ENCODE data around the gene NUDCD2.

The NUDCD2 gene

GRCh38 chr5:163503106-163504078 is 43.5 kb upstream of the NUDCD2 start:
- DNase-seq = peak; percentile 84
- Histone ChIP-seq H2AK5ac (ENCODE audit: low read length, severe bottlenecking) (no peak overlapping the region), H3K4me2 (ENCODE audit: low read length, poor library complexity, severe bottlenecking) (peak overlapping the region; percentile 93), H2AFZ (ENCODE audit: low read depth, low read length) (peak overlapping the region; percentile 10), H3K4ac (ENCODE audit: low read depth in 1 of 2, low read length in 2 of 2) (peak overlapping the region in 1 of 2 experiments; percentile 51), H3K9me3 (ENCODE audit: control insufficient read depth, low read length) (no peaks in the 10 kb centered on the region), H3K4me3 (ENCODE audit: insufficient read depth in 1 of 2, low read depth in 1 of 2, low read length in 2 of 2) (peak overlapping the region; percentile 48 to 89), H2BK5ac (ENCODE audit: low read depth, low read length, poor library complexity, severe bottlenecking) (no peak overlapping the region), H3K36me3 (ENCODE audit: control insufficient read depth in 1 of 2, insufficient read depth in 2 of 2, low read depth in 1 of 2, low read length in 2 of 2) (peaks cover 0 to 2% of the 10 kb centered on the region in 2 experiments), H3K79me1 (replicated peaks; ENCODE audit: low read length, poor library complexity, severe bottlenecking) (no peaks in the 10 kb centered on the region), H2BK15ac (ENCODE audit: low read depth, poor library complexity, severe bottlenecking) (no peak overlapping the region), H2BK120ac (ENCODE audit: low read depth, low read length) (peak overlapping the region; percentile 19), H3K27me3 (ENCODE audit: control insufficient read depth in 1 of 2, insufficient read depth in 1 of 2, low read length in 2 of 2) (no peaks in the 10 kb centered on the region), H2BK12ac (ENCODE audit: low read length in 2 of 2) (no peak overlapping the region), H4K8ac (ENCODE audit: low read length) (no peak overlapping the region), H3K9ac (ENCODE audit: low read length) (peak overlapping the region; percentile 94), H3K14ac (ENCODE audit: low read length in 2 of 2) (no peak overlapping the region), H3K4me1 (ENCODE audit: control insufficient read depth, insufficient read depth, low read depth, low read length) (no peaks in the 10 kb centered on the region), H4K91ac (ENCODE audit: low read length) (no peak overlapping the region), H3K27ac (ENCODE audit: low read length, poor library complexity, severe bottlenecking) (peak overlapping the region; percentile 87), H3K18ac (ENCODE audit: low read depth in 1 of 2, low read length in 2 of 2) (no peak overlapping the region), H3K23ac (ENCODE audit: low read length in 2 of 2) (no peak overlapping the region)
- under 1% methylated on average over 14 of the region's 17 CpGs for WGBS

DNA sequence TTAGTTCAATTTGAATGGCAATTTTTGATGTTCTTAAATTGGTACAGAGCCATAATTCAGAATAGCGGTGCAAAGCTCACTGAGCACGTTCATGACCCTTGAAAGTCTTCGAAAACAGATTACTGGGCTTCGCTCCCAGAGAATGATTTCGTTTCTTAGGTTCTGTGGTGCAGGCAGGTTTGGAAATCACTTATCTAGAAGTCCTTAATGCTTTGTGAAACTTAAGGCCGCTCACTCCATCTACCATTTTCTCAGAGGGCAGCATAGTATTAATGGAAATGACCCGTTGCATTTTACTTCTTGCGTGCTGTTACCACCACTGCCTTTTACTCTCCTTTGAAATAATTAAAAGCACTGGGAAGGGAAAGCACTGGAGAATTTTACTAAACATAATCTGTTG is 42.6 kb upstream of the NUDCD2 start:
- 90% methylated on average over 6 of the region's 8 CpGs for WGBS
- Histone ChIP-seq H3K23ac (ENCODE audit: low read length in 2 of 2) (no peak overlapping the region), H3K27ac (ENCODE audit: low read length, poor library complexity, severe bottlenecking) (peak overlapping the region; percentile 73), H4K91ac (ENCODE audit: low read length) (no peak overlapping the region), H3K9me3 (ENCODE audit: control insufficient read depth, low read length) (no peaks in the 10 kb centered on the region), H3K4me3 (ENCODE audit: insufficient read depth in 1 of 2, low read depth in 1 of 2, low read length in 2 of 2) (peak overlapping the region in 1 of 2 experiments; percentile 89), H3K9ac (ENCODE audit: low read length) (peak overlapping the region; percentile 94), H3K36me3 (ENCODE audit: control insufficient read depth in 1 of 2, insufficient read depth in 2 of 2, low read depth in 1 of 2, low read length in 2 of 2) (no peaks in the 10 kb centered on the region), H3K4me2 (ENCODE audit: low read length, poor library complexity, severe bottlenecking) (peak overlapping the region; percentile 37), H2AK5ac (ENCODE audit: low read length, severe bottlenecking) (no peak overlapping the region), H2AFZ (ENCODE audit: low read depth, low read length) (peak overlapping the region; percentile 39), H2BK120ac (ENCODE audit: low read depth, low read length) (no peak overlapping the region), H3K4me1 (ENCODE audit: control insufficient read depth, insufficient read depth, low read depth, low read length) (no peaks in the 10 kb centered on the region), H2BK5ac (ENCODE audit: low read depth, low read length, poor library complexity, severe bottlenecking) (no peak overlapping the region), H3K14ac (ENCODE audit: low read length in 2 of 2) (no peak overlapping the region), H4K8ac (ENCODE audit: low read length) (peak overlapping the region; percentile 55), H3K18ac (ENCODE audit: low read depth in 1 of 2, low read length in 2 of 2) (peak overlapping the region; percentile 21 to 47), H2BK15ac (ENCODE audit: low read depth, poor library complexity, severe bottlenecking) (no peak overlapping the region), H2BK12ac (ENCODE audit: low read length in 2 of 2) (no peak overlapping the region), H3K27me3 (ENCODE audit: control insufficient read depth in 1 of 2, insufficient read depth in 1 of 2, low read length in 2 of 2) (no peaks in the 10 kb centered on the region), H3K4ac (ENCODE audit: low read depth in 1 of 2, low read length in 2 of 2) (peak overlapping the region in 1 of 2 experiments; percentile 73), H3K79me1 (replicated peaks; ENCODE audit: low read length, poor library complexity, severe bottlenecking) (no peaks in the 10 kb centered on the region)
- DNase-seq = no peak

- Histone ChIP-seq H3K9me3 (ENCODE audit: control insufficient read depth, low read length) (no peaks in the 10 kb centered on the region), H2BK12ac (ENCODE audit: low read length in 2 of 2) (no peak overlapping the region), H3K18ac (ENCODE audit: low read depth in 1 of 2, low read length in 2 of 2) (no peak overlapping the region), H4K91ac (ENCODE audit: low read length) (no peak overlapping the region), H3K4me2 (ENCODE audit: low read length, poor library complexity, severe bottlenecking) (no peak overlapping the region), H3K9ac (ENCODE audit: low read length) (no peak overlapping the region), H3K4me1 (ENCODE audit: control insufficient read depth, insufficient read depth, low read depth, low read length) (no peaks in the 10 kb centered on the region), H3K79me1 (replicated peaks; ENCODE audit: low read length, poor library complexity, severe bottlenecking) (no peaks in the 10 kb centered on the region), H2BK120ac (ENCODE audit: low read depth, low read length) (no peak overlapping the region), H2AFZ (ENCODE audit: low read depth, low read length) (no peak overlapping the region), H2BK15ac (ENCODE audit: low read depth, poor library complexity, severe bottlenecking) (no peak overlapping the region), H3K23ac (ENCODE audit: low read length in 2 of 2) (no peak overlapping the region), H2AK5ac (ENCODE audit: low read length, severe bottlenecking) (no peak overlapping the region), H3K27me3 (ENCODE audit: control insufficient read depth in 1 of 2, insufficient read depth in 1 of 2, low read length in 2 of 2) (no peaks in the 10 kb centered on the region), H2BK5ac (ENCODE audit: low read depth, low read length, poor library complexity, severe bottlenecking) (no peak overlapping the region), H4K8ac (ENCODE audit: low read length) (no peak overlapping the region), H3K4ac (ENCODE audit: low read depth in 1 of 2, low read length in 2 of 2) (no peak overlapping the region), H3K4me3 (ENCODE audit: insufficient read depth in 1 of 2, low read depth in 1 of 2, low read length in 2 of 2) (no peak overlapping the region), H3K14ac (ENCODE audit: low read length in 2 of 2) (no peak overlapping the region), H3K27ac (ENCODE audit: low read length, poor library complexity, severe bottlenecking) (no peak overlapping the region), H3K36me3 (ENCODE audit: control insufficient read depth in 1 of 2, insufficient read depth in 2 of 2, low read depth in 1 of 2, low read length in 2 of 2) (no peaks in the 10 kb centered on the region)
- no CpG with 5 or more reads among the region's 1 CpG for WGBS
- DNase-seq = peak; percentile 75
Observed at GRCh38 chr5:163498886-163499285, 39.0 kb upstream of the NUDCD2 start.

DNA sequence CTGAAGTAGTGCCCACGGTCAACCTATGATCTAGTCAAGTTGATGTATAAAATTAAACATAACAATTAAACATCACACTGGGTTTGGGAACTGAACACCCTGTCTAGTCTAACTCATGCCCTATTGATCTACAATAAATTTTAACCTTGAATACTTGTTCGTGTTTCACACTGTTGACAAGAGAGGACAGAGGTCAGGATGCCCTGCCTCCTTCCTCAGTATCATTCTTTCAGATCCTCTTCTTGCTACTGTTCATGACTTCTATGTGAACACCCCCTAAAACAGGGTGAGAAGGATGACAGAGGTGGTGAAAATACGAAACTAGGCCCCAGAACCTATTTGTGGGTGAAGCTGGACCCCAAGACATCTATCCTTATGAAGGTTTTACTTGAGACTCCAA is 37.4 kb upstream of the NUDCD2 start:
- no peak overlapping the region for H4K91ac ChIP-seq (ENCODE audit: low read length)
- H3K18ac ChIP-seq (ENCODE audit: low read depth in 1 of 2, low read length in 2 of 2) = no peak overlapping the region
- no peak overlapping the region for H2AK5ac ChIP-seq (ENCODE audit: low read length, severe bottlenecking)
- no peaks in the 10 kb centered on the region for H3K4me1 ChIP-seq (ENCODE audit: control insufficient read depth, insufficient read depth, low read depth, low read length)
- no peaks in the 10 kb centered on the region for H3K79me1 ChIP-seq (replicated peaks; ENCODE audit: low read length, poor library complexity, severe bottlenecking)
- H2BK5ac ChIP-seq (ENCODE audit: low read depth, low read length, poor library complexity, severe bottlenecking) = no peak overlapping the region
- no peak overlapping the region for H3K4ac ChIP-seq (ENCODE audit: low read depth in 1 of 2, low read length in 2 of 2)
- no peak overlapping the region for H3K23ac ChIP-seq (ENCODE audit: low read length in 2 of 2)
- H2BK15ac ChIP-seq (ENCODE audit: low read depth, poor library complexity, severe bottlenecking) = no peak overlapping the region
- H3K9me3 ChIP-seq (ENCODE audit: control insufficient read depth, low read length) = no peaks in the 10 kb centered on the region
- WGBS = 100% methylated on average over 3 of the region's 3 CpGs
- no peak overlapping the region for H3K4me3 ChIP-seq (ENCODE audit: insufficient read depth in 1 of 2, low read depth in 1 of 2, low read length in 2 of 2)
- H3K4me2 ChIP-seq (ENCODE audit: low read length, poor library complexity, severe bottlenecking) = no peak overlapping the region
- no peaks in the 10 kb centered on the region for H3K36me3 ChIP-seq (ENCODE audit: control insufficient read depth in 1 of 2, insufficient read depth in 2 of 2, low read depth in 1 of 2, low read length in 2 of 2)
- no peak overlapping the region for H4K8ac ChIP-seq (ENCODE audit: low read length)
- H2BK120ac ChIP-seq (ENCODE audit: low read depth, low read length) = no peak overlapping the region
- no peak overlapping the region for H3K14ac ChIP-seq (ENCODE audit: low read length in 2 of 2)
- no peak for DNase-seq
- H2BK12ac ChIP-seq (ENCODE audit: low read length in 2 of 2) = no peak overlapping the region
- H3K9ac ChIP-seq (ENCODE audit: low read length) = no peak overlapping the region
- no peaks in the 10 kb centered on the region for H3K27me3 ChIP-seq (ENCODE audit: control insufficient read depth in 1 of 2, insufficient read depth in 1 of 2, low read length in 2 of 2)
- no peak overlapping the region for H2AFZ ChIP-seq (ENCODE audit: low read depth, low read length)
- no peak overlapping the region for H3K27ac ChIP-seq (ENCODE audit: low read length, poor library complexity, severe bottlenecking)
